ENCODE results near the gene F2RL1.

- no peak for TF ChIP-seq CTCF (IDR thresholded peaks at IDR 0.05; ENCODE audit: control extremely low read depth in 1 of 3, insufficient read depth in 1 of 3, low read depth in 1 of 3, low read length in 3 of 3)
- no peak for TF ChIP-seq POLR2A (IDR thresholded peaks at IDR 0.05; ENCODE audit: control extremely low read depth in 1 of 2, low read depth in 2 of 2, low read length in 2 of 2)
- TF ChIP-seq EZH2 (IDR thresholded peaks at IDR 0.05; ENCODE audit: low read depth, low read length, severe bottlenecking), result no peak
- no peak for TF ChIP-seq SUZ12 (IDR thresholded peaks at IDR 0.05; ENCODE audit: low read length)
- TF ChIP-seq GABPA (IDR thresholded peaks at IDR 0.05; ENCODE audit: borderline replicate concordance, insufficient read depth, low read length), result no peak
- no peak for TF ChIP-seq RBBP5 (IDR thresholded peaks at IDR 0.05; ENCODE audit: borderline replicate concordance, low read depth, low read length)
- no peak for TF ChIP-seq SIX5 (IDR thresholded peaks at IDR 0.05; ENCODE audit: low read depth, low read length)
- TF ChIP-seq EP300 (IDR thresholded peaks at IDR 0.05; ENCODE audit: borderline replicate concordance in 1 of 2, low read depth in 2 of 2, low read length in 2 of 2), result no peak
- no peak for TF ChIP-seq CEBPB (IDR thresholded peaks at IDR 0.05; ENCODE audit: low read depth, low read length)
Measured at GRCh38 chr5:76866503-76866902, 47.7 kb downstream of the F2RL1 start.
